ENCODE measurements around the gene RAD51B. TPM values are rescaled to one million over a fixed set of nuclear protein-coding genes. Genes with fewer than 3 reads are reported as not detected.
A peak's percentile ranks its signal among the peaks of the same experiment; 100 is the strongest.

RAD51B gene
- total RNA-seq, 6 experiments from 2014 or later: 2.7 to 5.8 (median 4.3) TPM

GRCh38 chr14:68268719-68269118, 449.1 kb downstream of the RAD51B start:
- DNase-seq (no peak), ATAC-seq (no peak)
- peak overlapping the region in 2 of 3 donors; percentile 9 to 15 for H3K27ac ChIP-seq
- H3K4me3 ChIP-seq: no peak overlapping the region
- intact Hi-C loops (cut with DNase I): no loop called here
- no peaks in the 10 kb centered on the region for H3K27me3 ChIP-seq
- 100% methylated on average over 1 of the region's 1 CpG for WGBS (ENCODE audit: insufficient coverage, low coverage, low lambda C conversion rate, missing lambda C conversion rate)
- H3K36me3 ChIP-seq: no peaks in the 10 kb centered on the region
- no peaks in the 10 kb centered on the region for H3K4me1 ChIP-seq
- TF ChIP-seq CTCF (IDR thresholded peaks at IDR 0.05) (no peak), POLR2A (IDR thresholded peaks at IDR 0.05) (no peak)
- H3K9me3 ChIP-seq: no peaks in the 10 kb centered on the region

- Histone ChIP-seq H3K4me3 (no peak overlapping the region), H3K36me3 (no peaks in the 10 kb centered on the region), H3K27ac (peak overlapping the region in 1 of 3 donors; percentile 10), H3K9me3 (no peaks in the 10 kb centered on the region), H3K27me3 (no peaks in the 10 kb centered on the region), H3K4me1 (no peaks in the 10 kb centered on the region)
- no peak for TF ChIP-seq POLR2A (IDR thresholded peaks at IDR 0.05)
- no peak for TF ChIP-seq CTCF (IDR thresholded peaks at IDR 0.05)
- ATAC-seq (peak in 1 of 4 donors; percentile 12), DNase-seq (no peak)
- 70% methylated on average over 8 of the region's 8 CpGs for WGBS (ENCODE audit: insufficient coverage, low coverage, low lambda C conversion rate, missing lambda C conversion rate)
- intact Hi-C loops (cut with DNase I): no loop called here
These were observed 449.8 kb downstream of the RAD51B start for GRCh38 chr14:68269136-68269927.

- H3K4me1 ChIP-seq: no peaks in the 10 kb centered on the region
These were observed 450.8 kb downstream of the RAD51B start for GRCh38 chr14:68270342-68270741.

GRCh38 chr14:68271913-68272391, 452.4 kb downstream of the RAD51B start:
- Histone ChIP-seq H3K27ac (peak overlapping the region in 1 of 3 donors; percentile 2), H3K9me3 (no peaks in the 10 kb centered on the region), H3K27me3 (no peaks in the 10 kb centered on the region), H3K4me3 (no peak overlapping the region), H3K4me1 (no peaks in the 10 kb centered on the region), H3K36me3 (no peaks in the 10 kb centered on the region)
- intact Hi-C loops (cut with DNase I): no loop called here
- DNase-seq: no peak
- peak in 3 of 4 donors; percentile 28 to 46 (median 28) for ATAC-seq
- no peak for TF ChIP-seq CTCF (IDR thresholded peaks at IDR 0.05)
- TF ChIP-seq POLR2A (IDR thresholded peaks at IDR 0.05): no peak
- 49% methylated on average over 5 of the region's 5 CpGs for WGBS (ENCODE audit: insufficient coverage, low coverage, low lambda C conversion rate, missing lambda C conversion rate)

More at GRCh38 chr14:68270342-68270741, 450.8 kb downstream of the RAD51B start:
- no peak for DNase-seq
- Histone ChIP-seq H3K27me3 (no peaks in the 10 kb centered on the region), H3K4me3 (no peak overlapping the region), H3K36me3 (no peaks in the 10 kb centered on the region), H3K27ac (no peak overlapping the region), H3K9me3 (no peaks in the 10 kb centered on the region)
- intact Hi-C loops (cut with DNase I): no loop called here
- TF ChIP-seq CTCF (IDR thresholded peaks at IDR 0.05) (no peak), POLR2A (IDR thresholded peaks at IDR 0.05) (no peak)
- ATAC-seq: peak in 2 of 4 donors; percentile 14 to 20
- WGBS (ENCODE audit: insufficient coverage, low coverage, low lambda C conversion rate, missing lambda C conversion rate): 75% methylated on average over 1 of the region's 2 CpGs
